ENCODE results near the gene KIDINS220.

DNA sequence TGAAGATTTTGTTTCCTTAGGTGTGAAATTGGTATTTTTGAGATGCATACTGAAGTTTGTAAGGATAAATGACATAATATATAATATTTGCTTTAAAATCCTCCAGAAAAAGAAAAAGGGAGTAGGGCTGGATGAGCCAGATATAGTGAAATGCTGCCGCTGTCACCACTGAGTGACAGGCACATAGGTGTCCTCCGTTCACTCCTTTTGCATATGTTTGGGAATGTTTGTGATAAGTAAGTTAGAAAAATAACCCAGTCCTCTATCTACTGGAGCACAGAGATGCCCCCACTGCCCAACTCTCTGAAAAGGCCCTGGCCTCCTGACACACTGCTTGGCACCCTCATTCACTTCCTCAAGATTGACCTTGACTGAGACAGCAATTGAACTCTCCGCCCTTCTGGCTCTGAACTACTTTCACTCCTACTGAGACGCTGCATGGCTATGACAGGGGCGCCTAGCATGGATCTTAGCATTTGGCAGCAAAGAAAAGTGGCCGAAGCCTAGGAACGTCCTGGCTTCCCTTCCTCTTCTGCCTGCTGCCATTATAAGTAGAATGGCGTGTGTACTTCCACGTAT, 145.5 kb downstream of the KIDINS220 start:
- TF ChIP-seq, protein P1, sequence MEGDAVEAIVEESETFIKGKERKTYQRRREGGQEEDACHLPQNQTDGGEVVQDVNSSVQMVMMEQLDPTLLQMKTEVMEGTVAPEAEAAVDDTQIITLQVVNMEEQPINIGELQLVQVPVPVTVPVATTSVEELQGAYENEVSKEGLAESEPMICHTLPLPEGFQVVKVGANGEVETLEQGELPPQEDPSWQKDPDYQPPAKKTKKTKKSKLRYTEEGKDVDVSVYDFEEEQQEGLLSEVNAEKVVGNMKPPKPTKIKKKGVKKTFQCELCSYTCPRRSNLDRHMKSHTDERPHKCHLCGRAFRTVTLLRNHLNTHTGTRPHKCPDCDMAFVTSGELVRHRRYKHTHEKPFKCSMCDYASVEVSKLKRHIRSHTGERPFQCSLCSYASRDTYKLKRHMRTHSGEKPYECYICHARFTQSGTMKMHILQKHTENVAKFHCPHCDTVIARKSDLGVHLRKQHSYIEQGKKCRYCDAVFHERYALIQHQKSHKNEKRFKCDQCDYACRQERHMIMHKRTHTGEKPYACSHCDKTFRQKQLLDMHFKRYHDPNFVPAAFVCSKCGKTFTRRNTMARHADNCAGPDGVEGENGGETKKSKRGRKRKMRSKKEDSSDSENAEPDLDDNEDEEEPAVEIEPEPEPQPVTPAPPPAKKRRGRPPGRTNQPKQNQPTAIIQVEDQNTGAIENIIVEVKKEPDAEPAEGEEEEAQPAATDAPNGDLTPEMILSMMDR (IDR thresholded peaks at IDR 0.05; ENCODE audit: poor library complexity), result no peak
- TF ChIP-seq EZH2 (IDR thresholded peaks at IDR 0.05; ENCODE audit: borderline replicate concordance), result no peak
- no peak for TF ChIP-seq EZH2phosphoT487 (IDR thresholded peaks at IDR 0.05; ENCODE audit: low read depth, severe bottlenecking, unreplicated experiment)
